Measurements from ENCODE around the gene ATG9A. TPM values are rescaled to one million over a fixed set of nuclear protein-coding genes. Genes with fewer than 3 reads are reported as not detected.

Gene ATG9A
- total and polyA plus RNA-seq, 9 of the 15 experiments (the other 6 are each of a cell fraction or from before 2014, with no cell fraction given): 0.25 to 65.6 (median 23.4) TPM

DNA sequence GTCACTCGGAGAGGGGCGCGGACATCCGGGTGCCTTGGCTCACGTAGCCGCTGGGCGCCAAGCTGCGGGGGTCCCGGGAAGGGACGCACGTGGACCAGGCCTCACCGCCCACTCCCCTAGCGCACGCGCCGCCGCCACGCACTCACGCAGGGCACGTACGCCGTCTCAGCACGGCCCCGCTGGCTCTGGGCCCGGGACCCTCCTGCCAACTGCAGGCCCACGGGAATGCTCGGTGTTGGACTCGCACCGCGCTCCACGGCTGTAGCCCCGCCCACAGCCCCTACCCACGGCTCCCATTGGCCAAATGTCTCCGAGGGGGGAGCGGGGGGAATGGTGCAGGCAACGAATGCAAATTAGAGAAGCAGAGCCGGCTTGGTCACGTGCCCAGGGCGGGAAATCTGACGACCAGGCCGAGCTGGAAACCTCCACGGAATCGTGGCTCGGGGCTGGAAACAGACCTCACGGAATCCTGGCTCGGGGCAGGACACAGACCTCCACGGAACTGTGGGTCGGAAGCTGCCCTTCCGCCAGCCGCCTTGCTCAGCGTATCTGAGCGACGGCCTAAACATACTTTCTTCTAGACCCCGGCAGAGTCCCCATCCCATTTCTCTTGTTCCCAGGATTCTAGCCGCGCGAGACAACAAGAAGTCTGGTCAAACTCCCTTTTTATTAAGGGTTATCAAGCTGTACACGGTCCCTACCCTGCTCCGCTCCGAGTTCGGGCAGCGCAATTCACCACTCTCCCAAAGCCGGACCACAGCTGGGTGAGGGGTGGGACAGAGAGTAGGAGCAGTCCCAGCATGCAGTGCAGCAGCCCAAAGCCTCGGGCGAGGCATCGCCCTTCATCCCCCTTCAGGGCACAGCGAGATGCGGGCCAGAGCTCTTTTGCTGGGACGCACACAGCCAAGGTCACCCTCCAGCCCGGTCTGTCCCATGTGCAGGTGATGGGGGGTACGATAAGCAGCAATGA is 10.4 kb downstream of the ATG9A start, which contains the start of gene ABCB6 (continued):
- TF ChIP-seq NR2C2 (CRISPR knock-in tag; IDR thresholded peaks at IDR 0.05): no peak
- no peak for TF ChIP-seq NR2C2 (tag; IDR thresholded peaks at IDR 0.05)
- TF ChIP-seq RBM15 (IDR thresholded peaks at IDR 0.05; ENCODE audit: insufficient read depth, low read length): no peak
- no peak for TF ChIP-seq ZNF586 (CRISPR knock-in tag; conservative IDR thresholded peaks at IDR 0.05)
- peak; percentile 61 for TF ChIP-seq CCNT2 (IDR thresholded peaks at IDR 0.05; ENCODE audit: borderline replicate concordance, extremely low read depth, insufficient read length, low read depth, low read length)
- no peak for TF ChIP-seq ZKSCAN3 (CRISPR knock-in tag; IDR thresholded peaks at IDR 0.05)
- TF ChIP-seq, protein P1, sequence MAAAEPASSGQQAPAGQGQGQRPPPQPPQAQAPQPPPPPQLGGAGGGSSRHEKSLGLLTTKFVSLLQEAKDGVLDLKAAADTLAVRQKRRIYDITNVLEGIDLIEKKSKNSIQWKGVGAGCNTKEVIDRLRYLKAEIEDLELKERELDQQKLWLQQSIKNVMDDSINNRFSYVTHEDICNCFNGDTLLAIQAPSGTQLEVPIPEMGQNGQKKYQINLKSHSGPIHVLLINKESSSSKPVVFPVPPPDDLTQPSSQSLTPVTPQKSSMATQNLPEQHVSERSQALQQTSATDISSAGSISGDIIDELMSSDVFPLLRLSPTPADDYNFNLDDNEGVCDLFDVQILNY (CRISPR knock-in tag; IDR thresholded peaks at IDR 0.05): no peak
- TF ChIP-seq BACH1 (tag; IDR thresholded peaks at IDR 0.05): no peak
- TF ChIP-seq ZNF134 (CRISPR knock-in tag; conservative IDR thresholded peaks at IDR 0.05): no peak
- no peak for TF ChIP-seq TCF7 (IDR thresholded peaks at IDR 0.05; ENCODE audit: borderline replicate concordance)
- no peak for TF ChIP-seq SREBF1 (IDR thresholded peaks at IDR 0.05; ENCODE audit: borderline replicate concordance, low read depth, low read length)
- no peak for TF ChIP-seq NUFIP1 (IDR thresholded peaks at IDR 0.05; ENCODE audit: partially characterized antibody)
- TF ChIP-seq ZNF140 (CRISPR knock-in tag; IDR thresholded peaks at IDR 0.05): no peak
- no peak for TF ChIP-seq ZNF165 (CRISPR knock-in tag; IDR thresholded peaks at IDR 0.05; ENCODE audit: borderline replicate concordance)
- TF ChIP-seq, protein P2, sequence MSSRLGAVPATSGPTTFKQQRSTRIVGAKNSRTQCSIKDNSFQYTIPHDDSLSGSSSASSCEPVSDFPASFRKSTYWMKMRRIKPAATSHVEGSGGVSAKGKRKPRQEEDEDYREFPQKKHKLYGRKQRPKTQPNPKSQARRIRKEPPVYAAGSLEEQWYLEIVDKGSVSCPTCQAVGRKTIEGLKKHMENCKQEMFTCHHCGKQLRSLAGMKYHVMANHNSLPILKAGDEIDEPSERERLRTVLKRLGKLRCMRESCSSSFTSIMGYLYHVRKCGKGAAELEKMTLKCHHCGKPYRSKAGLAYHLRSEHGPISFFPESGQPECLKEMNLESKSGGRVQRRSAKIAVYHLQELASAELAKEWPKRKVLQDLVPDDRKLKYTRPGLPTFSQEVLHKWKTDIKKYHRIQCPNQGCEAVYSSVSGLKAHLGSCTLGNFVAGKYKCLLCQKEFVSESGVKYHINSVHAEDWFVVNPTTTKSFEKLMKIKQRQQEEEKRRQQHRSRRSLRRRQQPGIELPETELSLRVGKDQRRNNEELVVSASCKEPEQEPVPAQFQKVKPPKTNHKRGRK (tag; IDR thresholded peaks at IDR 0.05): no peak
- TF ChIP-seq, protein P3, sequence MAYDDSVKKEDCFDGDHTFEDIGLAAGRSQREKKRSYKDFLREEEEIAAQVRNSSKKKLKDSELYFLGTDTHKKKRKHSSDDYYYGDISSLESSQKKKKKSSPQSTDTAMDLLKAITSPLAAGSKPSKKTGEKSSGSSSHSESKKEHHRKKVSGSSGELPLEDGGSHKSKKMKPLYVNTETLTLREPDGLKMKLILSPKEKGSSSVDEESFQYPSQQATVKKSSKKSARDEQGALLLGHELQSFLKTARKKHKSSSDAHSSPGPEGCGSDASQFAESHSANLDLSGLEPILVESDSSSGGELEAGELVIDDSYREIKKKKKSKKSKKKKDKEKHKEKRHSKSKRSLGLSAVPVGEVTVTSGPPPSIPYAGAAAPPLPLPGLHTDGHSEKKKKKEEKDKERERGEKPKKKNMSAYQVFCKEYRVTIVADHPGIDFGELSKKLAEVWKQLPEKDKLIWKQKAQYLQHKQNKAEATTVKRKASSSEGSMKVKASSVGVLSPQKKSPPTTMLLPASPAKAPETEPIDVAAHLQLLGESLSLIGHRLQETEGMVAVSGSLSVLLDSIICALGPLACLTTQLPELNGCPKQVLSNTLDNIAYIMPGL (CRISPR knock-in tag; IDR thresholded peaks at IDR 0.05): no peak
- TF ChIP-seq ZNF79 (CRISPR knock-in tag; IDR thresholded peaks at IDR 0.05; ENCODE audit: low read depth): no peak
- no peak for TF ChIP-seq SAFB2 (IDR thresholded peaks at IDR 0.05; ENCODE audit: borderline replicate concordance, low read depth, low read length, severe bottlenecking)
- no peak for TF ChIP-seq POU5F1 (IDR thresholded peaks at IDR 0.05; ENCODE audit: borderline replicate concordance, low read depth, low read length, partially characterized antibody)
- no peak for TF ChIP-seq FOXK2 (conservative IDR thresholded peaks at IDR 0.05 in 1 of 2, IDR thresholded peaks at IDR 0.05 in 1 of 2; ENCODE audit: low read depth in 2 of 2)
- TF ChIP-seq PHB (CRISPR knock-in tag; IDR thresholded peaks at IDR 0.05): no peak
- no peak for TF ChIP-seq KLF10 (CRISPR knock-in tag; IDR thresholded peaks at IDR 0.05)
- peak; percentile 96 for TF ChIP-seq BHLHE40 (IDR thresholded peaks at IDR 0.05; ENCODE audit: low read length)
- TF ChIP-seq SMARCE1 (IDR thresholded peaks at IDR 0.05): no peak
